GM18519 (cell line): ENCODE measurements around the gene UBR2.
"Not testable (repeated sequence)": the region's sequence is repeated elsewhere in the genome, so short reads cannot be mapped to it uniquely, and the experiment has no call there.

Experiments used
- ATAC-seq: cut with Tn5 transposase; IDR thresholded peaks from one replicate; pipeline ENCODE4 v1.9.1; 2021; ENCODE audit warnings: mild to moderate bottlenecking, moderate library complexity; ENCODE audit not compliant: unreplicated experiment, low FRiP score

Gene UBR2

GRCh38 chr6:42552380-42552779 is 11.4 kb upstream of the UBR2 start:
- no peak for ATAC-seq

DNA sequence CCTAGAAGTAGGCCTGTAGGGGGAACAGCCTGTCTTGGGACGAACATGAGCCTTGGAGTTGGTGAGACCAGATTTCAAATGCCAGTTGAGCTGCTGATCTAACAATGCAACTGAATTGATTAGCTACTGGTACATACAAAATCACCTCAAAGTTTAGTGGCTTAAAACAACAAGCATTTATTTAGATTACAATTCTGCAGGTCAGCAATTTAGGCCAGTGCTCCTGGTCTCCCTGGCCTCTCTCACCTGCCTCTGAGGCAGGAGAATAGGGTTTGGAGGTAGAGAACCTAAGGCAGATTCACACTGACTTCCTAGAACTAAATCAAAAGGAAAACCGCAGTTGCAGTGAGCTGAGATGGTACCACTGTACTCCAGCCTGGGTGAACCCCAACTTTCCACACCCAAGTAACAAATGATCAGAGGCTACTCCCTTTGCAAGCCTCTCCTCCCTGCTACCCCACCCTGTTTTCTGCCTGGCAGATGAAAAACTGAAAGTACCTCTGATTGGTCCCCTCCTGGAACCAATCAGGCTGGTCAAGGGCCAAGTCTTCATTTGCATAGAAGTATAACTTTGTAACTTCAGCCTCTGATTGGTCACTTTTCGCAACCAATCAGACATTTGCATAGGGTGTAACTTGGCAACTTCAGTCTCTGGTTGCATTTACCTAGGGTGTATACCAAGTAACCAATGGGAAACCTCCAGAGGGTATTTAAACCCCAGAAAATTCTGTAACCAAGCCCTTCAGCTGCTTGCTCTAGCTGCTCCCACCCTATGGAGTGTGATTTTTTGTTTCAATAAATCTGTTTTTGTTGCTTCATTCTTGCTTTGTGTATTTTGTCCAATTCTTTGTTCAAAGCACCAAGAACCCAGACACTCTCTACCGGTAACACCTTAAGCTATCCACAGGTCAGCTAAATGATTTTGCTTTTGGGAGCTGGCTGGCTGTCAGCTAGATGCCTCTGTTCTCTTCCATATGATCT is 8.1 kb upstream of the UBR2 start:
- no peak for ATAC-seq

- ATAC-seq = no peak
Observed at GRCh38 chr6:42556462-42556861, 7.4 kb upstream of the UBR2 start.

GRCh38 chr6:42559276-42559675 is 4.6 kb upstream of the UBR2 start:
- ATAC-seq = not testable (repeated sequence)

GRCh38 chr6:42561986-42562385 is 1.8 kb upstream of the UBR2 start:
- no peak for ATAC-seq

GRCh38 chr6:42562788-42563405 is 932 bp upstream of the UBR2 start:
- no peak for ATAC-seq

DNA sequence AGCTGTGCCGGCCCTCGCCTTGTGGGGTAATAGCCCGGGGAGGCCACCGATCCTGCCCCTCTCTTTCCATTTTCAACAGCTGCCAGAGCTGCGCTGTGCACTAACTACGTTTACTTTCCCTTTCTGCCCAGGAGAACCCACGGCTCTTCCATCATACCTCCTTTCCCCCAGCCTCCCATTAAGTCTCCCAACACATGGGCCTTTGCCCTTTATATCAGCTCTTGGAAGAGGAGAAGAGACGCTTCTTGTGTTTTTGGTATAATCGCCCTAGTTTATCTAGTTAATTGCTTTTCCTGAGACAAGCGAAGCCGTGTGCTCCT is 637 bp downstream of the UBR2 start:
- no peak for ATAC-seq

DNA sequence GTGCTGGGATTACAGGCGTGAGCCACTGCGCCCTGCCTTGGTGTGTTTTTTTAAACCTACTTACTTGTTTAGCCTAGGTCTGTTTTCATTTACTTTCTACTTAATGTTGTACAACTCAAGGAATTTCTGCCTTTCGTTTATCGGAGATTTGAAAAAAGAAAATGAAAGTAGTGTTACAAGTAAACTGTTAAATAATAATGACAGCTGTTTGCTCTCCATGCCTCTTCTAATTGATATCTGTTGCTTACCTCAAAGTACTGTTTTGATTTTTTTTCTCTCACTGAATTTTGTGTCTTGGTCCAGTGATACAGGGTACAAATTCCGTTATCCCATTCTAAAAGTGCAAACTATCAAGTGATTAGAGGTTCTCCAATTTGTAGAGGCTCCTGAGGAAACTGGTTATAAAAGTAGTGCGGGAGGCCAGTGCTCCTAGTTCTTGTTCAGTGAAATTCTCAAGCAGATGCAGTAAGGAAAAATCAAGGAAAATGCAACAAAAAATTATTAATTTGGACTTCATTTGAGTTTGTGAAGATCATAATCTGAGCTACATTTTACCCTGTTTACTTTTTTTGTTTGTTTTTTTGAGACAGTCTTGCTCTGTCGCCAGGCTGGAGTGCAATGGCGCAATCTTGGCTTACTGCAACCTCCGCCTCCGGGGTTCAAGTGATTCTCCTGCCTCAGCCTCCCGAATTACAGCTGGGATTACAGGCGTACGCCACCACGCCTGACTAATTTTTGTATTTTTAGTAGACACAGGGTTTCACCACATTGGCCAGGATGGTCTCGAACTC is 2.2 kb downstream of the UBR2 start:
- ATAC-seq = no peak

DNA sequence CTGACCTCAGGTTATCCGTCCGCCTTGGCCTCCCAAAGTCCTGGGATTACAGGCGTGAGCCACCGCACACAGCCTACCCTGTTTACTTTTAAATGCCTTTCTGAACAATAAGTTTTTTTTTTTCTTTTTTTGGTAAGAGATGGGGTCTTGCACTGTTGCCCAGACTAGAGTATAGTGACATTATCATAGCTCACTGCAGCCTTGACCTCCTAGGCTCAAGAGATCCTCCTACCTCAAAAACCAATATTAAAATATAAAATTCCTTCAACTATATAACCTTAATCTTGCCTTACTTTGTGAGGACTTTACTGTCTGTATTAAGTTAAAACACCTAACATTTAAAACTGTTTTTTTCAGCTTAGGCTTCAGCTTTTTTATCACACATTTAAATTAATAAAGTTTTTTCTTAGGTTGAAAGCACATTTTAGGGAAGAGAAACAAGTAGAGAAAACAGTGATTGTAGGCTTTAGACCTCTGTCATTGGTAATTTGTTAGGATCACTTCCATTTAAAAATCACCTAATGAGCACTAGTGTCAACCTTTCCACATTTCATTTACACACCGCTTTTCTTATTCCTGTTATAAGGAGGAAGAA is 2.9 kb downstream of the UBR2 start:
- no peak for ATAC-seq

DNA sequence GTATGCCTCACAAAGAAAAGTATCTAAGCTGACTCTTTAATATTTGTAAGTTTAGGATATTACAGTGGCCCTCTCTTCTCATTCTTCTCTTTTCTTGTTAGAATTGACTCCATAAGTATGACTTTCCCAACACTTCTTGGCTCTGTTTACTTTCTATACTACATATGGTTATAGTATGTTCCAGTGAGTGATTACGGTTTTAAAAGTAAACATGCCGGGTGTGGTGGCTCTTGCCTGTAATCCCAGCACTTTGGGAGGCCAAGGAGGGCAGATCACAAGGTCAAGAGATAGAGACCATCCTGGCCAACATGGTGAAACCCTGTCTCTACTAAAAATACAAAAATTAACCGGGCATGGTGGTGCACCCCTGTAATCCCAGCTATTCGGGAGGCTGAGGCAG is 3.4 kb downstream of the UBR2 start:
- ATAC-seq = not testable (repeated sequence)

- no peak for ATAC-seq
Observed at GRCh38 chr6:42569102-42570028, 5.5 kb downstream of the UBR2 start.

DNA sequence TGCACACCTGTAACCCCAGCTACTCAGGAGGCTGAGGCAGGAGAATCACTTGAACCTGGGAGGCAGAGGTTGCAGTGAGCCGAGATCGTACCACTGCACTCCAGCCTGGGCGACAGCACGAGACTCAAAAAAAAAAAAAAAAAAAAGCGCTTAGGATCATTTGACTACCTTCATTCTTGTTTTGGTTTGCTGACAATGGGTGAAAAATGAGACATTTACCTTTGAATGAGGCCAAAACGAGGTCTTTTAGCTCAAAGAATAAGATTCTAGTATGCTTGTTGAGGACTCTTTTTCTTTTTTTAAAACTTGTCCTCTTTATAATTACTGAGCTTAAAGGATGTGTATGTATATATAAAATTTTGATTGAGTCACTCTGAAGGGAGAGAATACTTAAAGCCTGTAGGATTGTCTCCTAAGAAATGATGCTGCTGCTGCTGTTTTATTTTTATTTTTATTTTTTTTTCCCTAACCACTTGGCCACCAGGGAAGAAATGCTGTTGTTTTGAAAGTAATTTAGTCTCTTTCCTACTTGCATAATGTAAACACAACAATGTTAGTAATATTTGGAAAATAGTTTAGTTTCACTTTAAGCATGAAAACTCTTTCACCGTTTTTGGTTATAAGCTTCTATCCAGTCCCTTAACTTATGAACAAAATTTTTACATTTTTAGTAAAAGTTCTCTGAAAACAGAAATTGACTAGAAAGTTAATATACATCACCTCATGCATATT is 7.9 kb downstream of the UBR2 start:
- no peak for ATAC-seq

DNA sequence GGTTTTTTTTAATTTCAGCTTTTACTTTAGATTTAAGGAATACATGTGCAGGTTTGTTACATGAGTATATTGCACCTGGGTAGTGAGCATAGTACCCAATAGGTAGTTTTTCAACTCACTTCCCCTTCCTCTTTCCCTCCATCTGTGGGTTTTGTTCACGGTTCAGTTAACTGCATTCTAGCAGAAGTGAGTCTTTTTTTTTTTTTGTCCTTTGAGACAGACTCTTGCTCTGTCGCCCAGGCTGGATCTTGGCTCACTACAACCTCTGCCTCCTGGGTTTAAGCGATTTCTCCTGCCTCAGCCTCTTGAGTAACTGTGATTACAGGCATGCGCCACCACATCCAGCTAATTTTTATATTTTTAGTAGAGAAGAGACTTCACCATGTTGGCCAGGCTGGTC is 8.7 kb downstream of the UBR2 start:
- peak; percentile 61 for ATAC-seq

GRCh38 chr6:42576538-42576937 is 12.7 kb downstream of the UBR2 start:
- not testable (repeated sequence) for ATAC-seq

DNA sequence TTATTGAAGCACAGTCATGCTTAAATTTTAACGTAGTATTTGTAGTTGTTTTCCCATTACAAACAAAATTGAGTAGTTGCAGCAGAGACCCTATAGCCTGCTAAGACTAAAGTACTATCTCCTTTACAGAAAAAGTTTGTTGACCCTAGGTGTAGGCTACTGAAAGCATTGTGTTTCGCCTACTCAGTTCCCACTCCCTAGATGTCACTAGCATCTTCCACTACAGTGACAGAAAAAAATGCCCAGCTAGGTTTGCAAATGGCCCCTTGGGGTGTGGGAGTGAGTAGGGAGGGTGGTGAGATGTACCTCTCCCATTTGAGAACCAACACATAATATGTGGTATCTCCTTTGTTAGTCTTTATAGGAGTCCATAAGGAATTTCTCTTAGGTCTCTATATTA is 34.5 kb downstream of the UBR2 start:
- ATAC-seq = no peak

DNA sequence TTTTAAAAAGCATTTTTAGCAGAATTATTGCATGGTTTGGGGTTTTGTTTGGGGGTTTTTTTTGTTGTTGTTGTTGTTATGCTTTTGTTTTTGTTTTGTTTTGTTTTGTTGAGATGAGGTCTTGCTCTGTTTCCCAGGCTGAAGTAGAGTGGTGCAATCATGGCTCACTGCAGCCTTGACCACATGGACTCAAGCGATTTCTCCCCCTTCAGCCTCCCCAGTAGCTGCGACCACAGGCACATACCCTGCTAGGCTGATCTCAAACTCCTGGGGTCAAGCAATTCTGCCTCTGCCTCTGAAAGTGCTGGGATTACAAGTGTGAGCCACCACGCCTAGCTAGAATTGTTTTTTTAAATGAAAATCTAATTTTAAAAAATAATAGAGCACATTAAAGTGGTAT is 35.7 kb downstream of the UBR2 start:
- no peak for ATAC-seq

DNA sequence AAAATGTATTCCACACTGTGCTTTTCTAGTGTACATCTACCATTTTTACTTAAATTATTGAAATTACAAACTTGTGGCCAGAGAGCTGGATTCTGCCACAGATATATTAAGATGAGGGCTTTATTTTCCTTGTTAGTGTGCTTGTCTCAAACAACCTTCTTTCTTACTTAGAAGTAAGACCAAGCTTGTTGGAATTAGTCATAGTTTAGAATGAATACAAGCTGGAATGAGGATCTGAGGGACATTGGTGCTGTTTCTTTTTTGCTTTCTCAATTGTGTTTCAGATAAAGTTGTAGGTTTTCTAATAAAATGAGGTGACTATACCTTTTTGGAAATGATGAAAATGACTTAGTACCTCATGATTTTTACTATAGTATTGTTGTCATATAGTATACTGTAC is 40.3 kb downstream of the UBR2 start:
- no peak for ATAC-seq

GRCh38 chr6:42604699-42605098 is 40.9 kb downstream of the UBR2 start:
- not testable (repeated sequence) for ATAC-seq

- ATAC-seq = no peak
Observed at GRCh38 chr6:42610416-42610815, 46.6 kb downstream of the UBR2 start.
